ENCODE measurements around the gene YBX2. TPM values are rescaled to one million over a fixed set of nuclear protein-coding genes. Genes with fewer than 3 reads are reported as not detected.

YBX2 gene
- total RNA-seq, 1 donor from 2014 or later, result 1.3 TPM

DNA sequence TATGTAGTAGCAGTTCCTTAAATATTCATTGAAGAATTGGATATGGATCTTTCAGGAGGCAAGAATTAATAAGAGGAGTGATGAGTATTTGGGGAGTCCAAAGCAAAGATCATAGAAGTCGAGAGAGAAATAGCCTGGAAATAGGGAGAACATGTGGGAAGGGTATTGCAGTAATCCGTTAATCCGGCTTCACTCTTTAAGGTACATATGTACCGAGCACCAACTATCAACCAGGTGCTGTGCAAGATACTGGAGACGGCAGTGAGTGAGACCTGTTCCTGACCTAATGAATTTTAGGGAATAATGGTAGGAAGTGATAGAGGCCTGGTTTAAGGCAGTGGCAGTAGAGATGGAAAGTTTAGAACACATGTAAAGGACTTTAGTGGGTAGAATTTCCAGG lies 41.4 kb downstream of the YBX2 start:
- DNase-seq, result no peak
- peaks cover 13% of the 10 kb centered on the region for H3K27me3 Mint-ChIP-seq (ENCODE audit: unreplicated experiment)
- peaks cover 17% of the 10 kb centered on the region for H3K9me3 Mint-ChIP-seq (ENCODE audit: unreplicated experiment)
- no peaks in the 10 kb centered on the region for H3K36me3 Mint-ChIP-seq (ENCODE audit: unreplicated experiment)
- H3K4me3 Mint-ChIP-seq (ENCODE audit: unreplicated experiment), result peak overlapping the region; percentile 93
- peaks cover 26% of the 10 kb centered on the region for H3K4me1 Mint-ChIP-seq (ENCODE audit: low read depth, unreplicated experiment)
- TF ChIP-seq, protein P1, sequence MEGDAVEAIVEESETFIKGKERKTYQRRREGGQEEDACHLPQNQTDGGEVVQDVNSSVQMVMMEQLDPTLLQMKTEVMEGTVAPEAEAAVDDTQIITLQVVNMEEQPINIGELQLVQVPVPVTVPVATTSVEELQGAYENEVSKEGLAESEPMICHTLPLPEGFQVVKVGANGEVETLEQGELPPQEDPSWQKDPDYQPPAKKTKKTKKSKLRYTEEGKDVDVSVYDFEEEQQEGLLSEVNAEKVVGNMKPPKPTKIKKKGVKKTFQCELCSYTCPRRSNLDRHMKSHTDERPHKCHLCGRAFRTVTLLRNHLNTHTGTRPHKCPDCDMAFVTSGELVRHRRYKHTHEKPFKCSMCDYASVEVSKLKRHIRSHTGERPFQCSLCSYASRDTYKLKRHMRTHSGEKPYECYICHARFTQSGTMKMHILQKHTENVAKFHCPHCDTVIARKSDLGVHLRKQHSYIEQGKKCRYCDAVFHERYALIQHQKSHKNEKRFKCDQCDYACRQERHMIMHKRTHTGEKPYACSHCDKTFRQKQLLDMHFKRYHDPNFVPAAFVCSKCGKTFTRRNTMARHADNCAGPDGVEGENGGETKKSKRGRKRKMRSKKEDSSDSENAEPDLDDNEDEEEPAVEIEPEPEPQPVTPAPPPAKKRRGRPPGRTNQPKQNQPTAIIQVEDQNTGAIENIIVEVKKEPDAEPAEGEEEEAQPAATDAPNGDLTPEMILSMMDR (IDR thresholded peaks at IDR 0.05; ENCODE audit: partially characterized antibody, unreplicated experiment), result no peak
- peak overlapping the region; percentile 98 for H3K27ac Mint-ChIP-seq (ENCODE audit: unreplicated experiment)

DNA sequence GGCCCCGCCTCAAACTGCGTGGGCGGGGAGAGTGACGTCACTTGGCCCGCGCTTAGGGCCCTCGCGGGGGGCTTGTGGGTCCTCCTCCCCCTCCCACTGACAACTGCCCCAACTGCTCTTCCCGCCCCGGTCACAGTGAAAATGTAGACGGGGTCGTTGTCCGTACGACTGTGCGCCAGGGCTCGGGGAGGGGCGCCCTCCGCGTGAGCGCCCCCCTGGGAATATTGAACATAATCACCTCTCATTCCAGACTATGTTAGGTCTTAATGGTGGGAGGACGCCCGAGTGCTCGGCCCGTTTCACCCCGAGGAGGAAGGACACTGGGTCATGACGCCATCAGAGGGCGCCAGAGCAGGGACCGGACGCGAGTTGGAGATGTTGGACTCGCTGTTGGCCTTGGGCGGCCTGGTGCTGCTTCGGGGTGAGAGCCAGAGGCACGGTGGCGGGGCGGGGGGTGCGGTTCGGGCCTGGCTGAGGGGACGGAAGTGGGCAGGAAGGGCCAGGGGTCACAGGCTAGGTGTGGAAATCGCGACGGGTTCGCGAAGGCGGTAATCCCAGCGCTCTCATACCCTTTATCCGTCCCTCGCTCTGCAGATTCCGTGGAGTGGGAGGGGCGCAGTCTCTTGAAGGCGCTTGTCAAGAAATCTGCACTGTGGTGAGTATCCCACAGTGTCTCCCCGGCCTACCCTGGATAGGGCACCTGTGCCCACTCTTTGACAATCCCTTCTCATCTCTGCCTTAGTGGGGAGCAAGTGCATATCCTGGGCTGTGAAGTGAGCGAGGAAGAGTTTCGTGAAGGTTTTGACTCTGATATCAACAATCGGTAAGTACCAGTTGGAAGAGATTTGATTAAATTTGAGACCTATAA lies 42.0 kb downstream of the YBX2 start, which contains the start of gene ELP5:
TSS of gene ELP5 (plus strand) at position 40 of the 868 bp plus-strand sequence. CDS start at position 376, 336 bp downstream.
- TF ChIP-seq, protein P1 (IDR thresholded peaks at IDR 0.05; ENCODE audit: partially characterized antibody, unreplicated experiment), result peak; percentile 12
- Mint-ChIP-seq H3K36me3 (ENCODE audit: unreplicated experiment) (no peaks in the 10 kb centered on the region), H3K27ac (ENCODE audit: unreplicated experiment) (peak within 1 kb of the TSS; percentile 99), H3K4me3 (ENCODE audit: unreplicated experiment) (peak within 1 kb of the TSS; percentile 97), H3K27me3 (ENCODE audit: unreplicated experiment) (peaks cover 13% of the 10 kb centered on the region), H3K9me3 (ENCODE audit: unreplicated experiment) (peaks cover 17% of the 10 kb centered on the region), H3K4me1 (ENCODE audit: low read depth, unreplicated experiment) (peaks cover 26% of the 10 kb centered on the region)
- peak; percentile 98 for DNase-seq

DNA sequence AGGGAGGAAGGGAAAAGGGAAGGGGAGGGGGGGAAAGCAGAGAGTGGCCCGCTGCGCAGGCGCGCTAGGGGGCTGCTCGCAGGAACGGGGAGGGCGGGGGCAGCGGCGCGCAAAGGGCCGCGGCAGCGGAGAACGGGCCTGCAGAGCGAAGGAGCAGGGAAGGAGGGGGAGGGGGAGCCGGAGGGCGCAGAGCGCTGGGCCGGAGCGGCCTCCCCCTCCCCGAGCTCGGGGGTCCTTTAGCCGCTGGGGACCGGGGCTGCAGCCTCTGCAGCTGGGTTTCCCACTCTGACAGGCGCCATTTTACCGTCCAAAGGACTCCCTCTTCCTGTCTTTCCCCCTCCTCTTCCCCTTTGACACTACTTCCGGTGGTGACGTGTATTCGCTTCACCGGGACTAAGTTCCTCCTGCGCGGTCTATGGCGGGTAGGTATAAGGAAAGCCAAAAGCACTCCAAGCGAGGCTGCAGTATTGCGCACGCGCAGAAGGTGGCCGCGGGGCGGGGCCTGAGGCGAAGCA lies 42.7 kb downstream of the YBX2 start, which contains the start of gene CTDNEP1:
TSS of gene CTDNEP1 (minus strand) at position 74 of the 515 bp plus-strand sequence. CDS start 438 bp downstream, outside the sequence.
- H3K4me3 Mint-ChIP-seq (ENCODE audit: unreplicated experiment), result peak within 1 kb of the TSS; percentile 97
- peaks cover 18% of the 10 kb centered on the region for H3K27me3 Mint-ChIP-seq (ENCODE audit: unreplicated experiment)
- TF ChIP-seq, protein P1 (IDR thresholded peaks at IDR 0.05; ENCODE audit: partially characterized antibody, unreplicated experiment), result no peak
- H3K36me3 Mint-ChIP-seq (ENCODE audit: unreplicated experiment), result no peaks in the 10 kb centered on the region
- peak; percentile 80 for DNase-seq
- peaks cover 19% of the 10 kb centered on the region for H3K9me3 Mint-ChIP-seq (ENCODE audit: unreplicated experiment)
- peak within 1 kb of the TSS; percentile 99 for H3K27ac Mint-ChIP-seq (ENCODE audit: unreplicated experiment)
- H3K4me1 Mint-ChIP-seq (ENCODE audit: low read depth, unreplicated experiment), result peaks cover 31% of the 10 kb centered on the region

DNA sequence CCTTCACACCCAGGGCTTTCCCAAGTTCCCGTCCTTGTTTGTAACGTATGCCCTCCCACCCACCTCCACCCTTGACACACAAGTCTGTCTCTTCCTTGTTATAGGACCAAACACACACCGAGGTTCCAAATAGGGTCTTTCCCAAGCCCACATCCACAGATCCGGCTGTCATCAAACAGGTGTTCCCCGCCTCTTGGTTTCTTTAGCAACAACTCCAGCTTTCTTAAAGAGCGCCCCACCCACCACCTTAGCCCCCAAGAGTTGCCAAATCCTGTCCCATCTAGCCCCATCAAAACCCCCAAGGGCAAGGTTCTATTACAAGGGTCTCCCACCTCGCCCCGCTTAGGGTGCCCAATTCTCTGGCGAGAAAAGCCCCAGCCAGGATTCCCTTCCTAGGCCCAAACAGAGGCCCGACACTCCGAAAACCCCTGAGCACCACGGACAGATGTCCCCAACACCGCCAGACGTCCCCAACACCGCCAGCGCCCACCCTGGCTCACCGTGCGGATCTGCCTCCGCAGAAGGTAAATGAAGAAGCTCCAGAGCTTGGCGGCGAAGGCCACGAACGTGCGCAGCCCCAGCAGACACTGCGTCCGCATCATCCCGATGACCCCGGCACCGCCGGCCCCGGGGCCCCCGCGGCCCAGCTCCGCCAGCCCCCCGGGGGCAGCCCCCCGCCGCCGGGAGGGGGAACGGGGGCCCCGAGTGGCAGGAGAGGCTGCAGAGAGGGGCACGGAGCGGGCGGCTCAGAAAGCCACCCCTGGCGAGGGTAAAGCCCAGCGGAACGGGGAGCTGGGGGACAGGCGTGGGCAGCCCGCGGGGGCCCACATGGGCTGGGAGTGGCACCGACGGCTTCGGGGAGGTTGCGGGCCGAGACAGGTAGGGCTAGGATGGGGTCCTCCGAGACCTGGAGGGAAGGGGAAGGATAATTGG lies 43.5 kb downstream of the YBX2 start:
- Mint-ChIP-seq H3K36me3 (ENCODE audit: unreplicated experiment) (peaks cover 4% of the 10 kb centered on the region), H3K4me3 (ENCODE audit: unreplicated experiment) (peak overlapping the region; percentile 97), H3K9me3 (ENCODE audit: unreplicated experiment) (peaks cover 23% of the 10 kb centered on the region)

More for the DNA sequence above, 43.5 kb downstream of the YBX2 start:
- DNase-seq, result peak; percentile 27
- TF ChIP-seq, protein P1 (IDR thresholded peaks at IDR 0.05; ENCODE audit: partially characterized antibody, unreplicated experiment), result no peak
- H3K27me3 Mint-ChIP-seq (ENCODE audit: unreplicated experiment), result peaks cover 23% of the 10 kb centered on the region
- H3K4me1 Mint-ChIP-seq (ENCODE audit: low read depth, unreplicated experiment), result peaks cover 38% of the 10 kb centered on the region
- peak overlapping the region; percentile 99 for H3K27ac Mint-ChIP-seq (ENCODE audit: unreplicated experiment)

Measured in glutamatergic neuron (in vitro differentiated cells).